Right lung (tissue), 5 donors: Measurements from ENCODE around the gene RPS27L. TPM values are rescaled to one million over a fixed set of nuclear protein-coding genes. Genes with fewer than 3 reads are reported as not detected.

ENCODE experiments used
- DNase-seq, 2 donors: peaks; one replicate each; pipeline ENCODE4 v3.0.0-alpha.2; 2013
- polyA plus RNA-seq, 5 donors: library from polyadenylated mRNA; unstranded; fragments of 120-200 nt; gene quantifications; one replicate each; pipeline versions ENCODE4 v1.2.1 to v1.2.3, GENCODE V29; 2013; ENCODE audit warnings: inconsistent platforms in 1 of 5, low replicate concordance in 1 of 5; ENCODE audit not compliant: insufficient read length in 5 of 5, insufficient read depth in 1 of 5

The RPS27L gene
- polyA plus RNA-seq, 5 donors = 76.8 to 103 (median 92.8) TPM

GRCh38 chr15:63188926-63189871 is 31.9 kb upstream of the RPS27L start, which contains the start of gene RAB8B:
Gene RAB8B, plus strand, starts transcription at chr15:63189606. Its CDS starts 19 bp downstream, at chr15:63189625.
- DNase-seq = peak; percentile 96

GRCh38 chr15:63188247-63188925 is 31.1 kb upstream of the RPS27L start:
- no peak for DNase-seq

- no peak for DNase-seq
Observed at GRCh38 chr15:63187589-63188226, 30.4 kb upstream of the RPS27L start.

DNA sequence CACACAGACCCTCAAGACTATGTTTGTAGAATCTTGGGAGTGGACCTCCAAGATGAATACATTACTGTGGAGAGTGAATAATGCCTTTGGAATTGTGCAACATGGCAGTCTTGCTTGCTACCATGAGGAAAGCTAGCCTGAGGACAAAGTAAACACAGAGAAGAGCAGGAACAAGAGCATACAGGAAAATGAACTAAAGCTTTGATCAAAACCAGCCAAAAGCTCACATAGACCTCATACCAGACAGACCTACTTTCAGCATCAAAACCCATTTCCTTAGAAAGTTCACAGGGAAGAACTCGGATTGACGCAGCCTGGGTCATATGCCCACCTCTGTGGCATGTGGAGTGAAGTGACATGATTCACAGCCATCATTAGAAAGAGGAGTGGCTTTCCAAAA is 28.8 kb upstream of the RPS27L start:
- no peak for DNase-seq

GRCh38 chr15:63185206-63185605 is 27.9 kb upstream of the RPS27L start:
- no peak for DNase-seq

DNA sequence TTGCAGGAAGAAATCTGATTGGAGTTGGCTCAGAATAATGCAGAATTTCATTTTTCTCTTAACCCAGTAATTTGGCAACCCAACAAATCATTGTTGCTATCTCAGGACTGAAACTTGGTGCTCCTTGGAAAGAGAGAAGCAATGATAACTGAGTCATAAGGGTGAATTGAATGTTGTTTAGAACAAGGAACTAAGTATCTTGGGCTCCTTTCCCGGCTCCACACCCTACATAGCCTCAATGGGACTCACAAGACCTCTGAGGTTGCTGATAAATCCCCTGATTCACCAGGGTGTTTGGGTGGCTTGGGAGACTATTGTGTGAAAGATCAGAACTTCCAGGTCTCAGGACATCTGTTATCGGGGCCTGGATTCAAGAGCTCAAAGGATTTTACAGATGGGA is 24.4 kb upstream of the RPS27L start:
- no peak for DNase-seq

DNA sequence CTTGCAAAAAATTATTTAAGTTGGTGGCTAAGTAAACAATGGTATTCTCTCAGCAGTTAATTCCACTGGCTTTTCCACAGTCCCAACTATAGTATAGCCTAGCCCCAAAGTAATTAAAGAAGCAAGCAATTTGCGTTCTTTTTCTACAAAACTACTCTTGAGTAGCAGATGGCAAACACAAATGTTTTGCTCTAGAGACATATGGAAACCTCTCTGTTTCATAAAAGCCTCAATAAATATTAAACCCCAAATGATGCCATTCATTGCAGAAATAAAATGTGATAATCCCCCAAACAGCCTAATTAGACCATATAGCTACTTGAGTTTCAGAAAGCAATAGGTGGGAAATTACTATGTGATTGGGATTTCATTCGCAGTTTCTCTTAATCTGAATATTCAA is 23.5 kb upstream of the RPS27L start:
- no peak for DNase-seq

GRCh38 chr15:63178034-63178433 is 20.8 kb upstream of the RPS27L start:
- DNase-seq = no peak

- DNase-seq = no peak
Observed at GRCh38 chr15:63176302-63176701, 19.0 kb upstream of the RPS27L start.

GRCh38 chr15:63172851-63173451 is 15.7 kb upstream of the RPS27L start:
- DNase-seq = no peak

- DNase-seq = no peak
Observed at GRCh38 chr15:63172376-63172775, 15.1 kb upstream of the RPS27L start.

DNA sequence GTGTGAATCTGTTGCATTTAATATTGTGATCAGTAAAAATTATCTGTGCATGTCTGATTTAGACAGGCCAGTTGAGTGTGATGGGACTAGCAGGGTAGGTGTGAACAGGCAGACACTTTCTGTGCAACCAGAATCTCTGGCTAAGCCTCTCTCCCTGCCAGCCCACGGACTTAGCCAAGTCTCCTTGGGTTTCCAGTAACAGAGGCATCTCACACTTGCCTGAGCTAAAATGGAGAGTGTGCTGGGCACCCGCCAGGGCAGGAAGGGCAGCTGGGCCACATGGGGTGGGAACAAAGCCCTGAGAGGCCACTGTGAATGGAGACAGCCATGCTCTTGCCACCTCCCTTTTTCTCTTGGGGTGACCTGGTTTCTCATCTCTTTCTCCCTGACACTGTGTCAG is 12.5 kb upstream of the RPS27L start:
- DNase-seq = no peak

- DNase-seq = no peak
Observed at GRCh38 chr15:63166219-63166618, 8.9 kb upstream of the RPS27L start.

DNA sequence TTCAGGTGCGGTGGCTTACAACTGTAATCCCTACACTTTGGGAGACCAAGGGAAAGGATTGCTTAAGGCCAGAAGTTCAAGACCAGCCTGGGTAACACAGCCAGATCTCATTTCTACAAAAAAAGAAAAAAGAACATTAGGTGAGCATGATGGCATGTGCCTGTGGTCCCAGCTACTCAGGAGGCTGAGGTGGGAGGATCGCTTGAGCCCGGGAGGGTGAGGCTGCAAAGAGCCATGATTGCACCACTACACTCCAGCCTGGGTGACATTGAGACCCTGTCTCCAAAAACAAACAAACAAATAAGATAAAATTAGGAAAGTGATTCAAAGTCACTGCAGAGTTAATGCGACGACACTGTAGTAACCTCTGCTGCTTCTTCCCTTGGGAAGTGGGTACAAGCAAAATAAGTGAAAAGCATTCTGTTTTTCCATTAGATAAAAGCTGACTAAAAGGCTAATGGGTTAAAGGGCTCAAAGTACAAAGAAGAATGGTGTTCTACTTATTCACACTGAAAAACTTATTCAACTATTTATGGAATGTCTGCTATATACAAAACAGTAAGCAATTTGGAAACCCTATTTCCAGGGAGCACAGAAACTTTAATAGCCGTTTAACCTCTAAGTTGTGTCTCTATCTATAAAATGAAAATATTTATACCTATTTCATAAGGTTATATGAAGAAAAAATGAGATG is 8.0 kb upstream of the RPS27L start:
- no peak for DNase-seq

DNA sequence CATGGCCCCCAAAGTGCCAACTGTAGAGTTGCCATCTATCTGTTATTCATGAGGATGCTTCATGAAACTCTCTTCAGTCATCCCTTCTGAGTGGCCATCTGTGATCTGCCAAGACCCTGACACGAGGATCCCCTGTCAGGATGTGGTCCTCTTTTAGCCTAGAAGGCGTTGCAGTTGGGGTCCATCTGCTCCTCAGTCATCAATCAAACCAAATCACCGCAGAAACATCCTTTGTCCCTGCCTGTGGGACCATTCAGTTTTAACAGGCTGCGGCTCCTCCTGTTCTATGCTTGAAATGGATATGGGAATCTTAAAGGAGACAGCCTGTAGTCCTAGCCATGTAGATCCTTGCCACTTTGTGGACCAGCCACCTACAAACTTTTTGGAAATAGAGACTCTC is 5.9 kb upstream of the RPS27L start:
- no peak for DNase-seq

DNA sequence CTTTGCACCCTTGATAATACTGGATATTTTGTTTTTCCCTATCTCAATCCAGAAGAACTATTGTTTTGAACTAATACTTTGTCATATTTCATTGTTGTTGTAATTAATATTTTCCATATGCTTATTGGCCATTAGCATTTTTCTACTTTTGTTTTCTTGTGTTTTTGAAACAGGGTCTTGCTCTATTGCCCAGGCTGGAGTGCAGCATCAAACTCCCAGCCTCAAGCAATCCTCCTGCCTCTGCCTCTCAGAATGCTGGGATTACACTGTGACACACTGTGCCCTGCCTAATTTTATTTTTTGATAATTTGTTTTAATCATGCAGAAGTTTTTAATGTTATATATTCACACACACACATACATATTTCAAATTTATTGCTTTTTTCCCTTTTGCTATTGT is 3.4 kb upstream of the RPS27L start:
- DNase-seq = no peak

- DNase-seq = peak; percentile 73 to 74
Observed at GRCh38 chr15:63157891-63158431, 684 bp upstream of the RPS27L start.

DNA sequence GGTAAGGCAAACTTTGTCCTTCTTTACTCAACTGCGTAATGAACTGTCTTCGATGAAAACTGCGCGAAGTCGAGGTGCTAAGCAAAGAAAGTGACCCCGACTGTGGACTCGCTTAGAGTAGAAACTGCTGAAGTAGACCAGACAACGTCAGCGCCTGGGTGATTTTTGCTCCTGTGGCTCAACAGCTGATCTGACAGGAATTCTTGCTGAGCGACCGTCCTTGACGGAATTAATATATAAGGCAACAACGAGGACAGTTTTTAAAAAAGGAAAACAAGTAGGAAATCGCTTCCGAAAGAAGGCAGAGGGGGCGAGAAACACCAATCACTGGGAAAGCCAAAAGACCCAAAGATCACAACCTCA is 541 bp downstream of the RPS27L start:
- DNase-seq = peak in 1 of 2 donors; percentile 50

- peak in 1 of 2 donors; percentile 21 for DNase-seq
Observed at GRCh38 chr15:63156086-63156710, 1.1 kb downstream of the RPS27L start.

DNA sequence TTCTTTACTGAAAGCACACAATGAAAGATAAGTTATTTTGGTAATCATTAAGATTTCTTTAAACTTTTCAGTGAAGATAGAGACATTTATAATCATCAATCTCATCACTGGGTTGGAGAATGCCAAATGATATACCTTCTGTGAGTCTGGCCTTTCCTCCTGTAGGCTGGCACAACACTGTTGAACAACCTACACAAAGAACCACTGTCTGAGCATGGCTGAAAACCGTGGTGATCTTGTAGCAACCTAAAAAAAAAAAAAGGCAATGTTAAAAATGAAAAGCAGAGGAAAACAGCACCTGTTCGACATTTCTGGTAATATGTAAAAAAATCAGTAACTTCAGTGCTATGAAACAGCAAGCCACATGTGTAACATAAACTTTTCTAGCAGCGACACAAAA is 1.8 kb downstream of the RPS27L start:
- DNase-seq = no peak

- no peak for DNase-seq
Observed at GRCh38 chr15:63151665-63152064, 5.6 kb downstream of the RPS27L start.
